Measurements from ENCODE around the gene DNAJC4. TPM values are rescaled to one million over a fixed set of nuclear protein-coding genes. Genes with fewer than 3 reads are reported as not detected.
A peak's percentile ranks its signal among the peaks of the same experiment; 100 is the strongest.

DNAJC4 gene
- total RNA-seq, 2 experiments from 2014 or later = 39.5 to 40.5 TPM

DNA sequence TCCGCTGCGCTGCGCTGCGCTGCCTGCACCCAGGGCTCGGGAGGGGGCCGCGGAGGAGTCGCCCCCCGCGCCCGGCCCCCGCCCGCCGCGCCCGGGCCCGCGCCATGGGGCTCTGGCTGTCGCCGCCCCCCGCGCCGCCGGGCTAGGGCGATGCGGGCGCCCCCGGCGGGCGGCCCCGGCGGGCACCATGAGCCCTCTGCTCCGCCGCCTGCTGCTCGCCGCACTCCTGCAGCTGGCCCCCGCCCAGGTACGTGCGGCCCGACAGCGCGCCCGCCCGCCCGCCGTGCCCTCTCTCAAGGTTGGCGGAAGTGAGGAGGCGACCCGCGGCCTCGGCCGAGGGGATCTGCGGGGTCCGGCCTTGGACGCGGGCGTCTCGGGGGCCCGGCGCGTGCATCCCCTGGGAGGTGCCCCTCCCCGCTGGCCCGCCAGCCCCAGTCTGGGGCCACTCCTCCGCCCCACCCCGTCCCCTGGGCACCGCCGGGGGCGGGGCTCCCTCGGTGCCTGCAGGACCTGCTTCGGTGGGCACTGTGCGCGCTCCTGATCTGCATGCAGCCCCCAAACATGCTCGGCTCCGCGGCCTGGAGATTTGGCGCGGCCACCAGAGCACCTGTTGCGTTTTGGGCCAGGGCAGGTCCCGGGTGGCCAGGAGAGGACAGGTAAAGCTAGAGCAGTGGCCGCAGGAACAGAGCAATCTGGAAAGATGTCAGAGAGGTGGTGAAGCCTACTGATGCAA is 4.5 kb downstream of the DNAJC4 start:
- peak; percentile 49 for DNase-seq
- Mint-ChIP-seq H3K9me3 (no peaks in the 10 kb centered on the region), H3K36me3 (ENCODE audit: low read depth) (peaks cover 13% of the 10 kb centered on the region), H3K4me3 (peak overlapping the region; percentile 83), H3K4me1 (peaks cover 58% of the 10 kb centered on the region), H3K27ac (peak overlapping the region; percentile 73), H3K27me3 (no peaks in the 10 kb centered on the region)
- CTCF ChIA-PET = interaction anchor here (0.6 to 2.0 kb wide), 4 partner anchors 67 to 777 kb away, joined by 3 to 5 read pairs (median 4); no protein-coding TSS in a partner anchor
- POLR2A ChIA-PET = interaction anchor here (0.6 kb wide), 1 partner anchor 34 kb away, joined by 3 read pairs; no protein-coding TSS in a partner anchor

DNA sequence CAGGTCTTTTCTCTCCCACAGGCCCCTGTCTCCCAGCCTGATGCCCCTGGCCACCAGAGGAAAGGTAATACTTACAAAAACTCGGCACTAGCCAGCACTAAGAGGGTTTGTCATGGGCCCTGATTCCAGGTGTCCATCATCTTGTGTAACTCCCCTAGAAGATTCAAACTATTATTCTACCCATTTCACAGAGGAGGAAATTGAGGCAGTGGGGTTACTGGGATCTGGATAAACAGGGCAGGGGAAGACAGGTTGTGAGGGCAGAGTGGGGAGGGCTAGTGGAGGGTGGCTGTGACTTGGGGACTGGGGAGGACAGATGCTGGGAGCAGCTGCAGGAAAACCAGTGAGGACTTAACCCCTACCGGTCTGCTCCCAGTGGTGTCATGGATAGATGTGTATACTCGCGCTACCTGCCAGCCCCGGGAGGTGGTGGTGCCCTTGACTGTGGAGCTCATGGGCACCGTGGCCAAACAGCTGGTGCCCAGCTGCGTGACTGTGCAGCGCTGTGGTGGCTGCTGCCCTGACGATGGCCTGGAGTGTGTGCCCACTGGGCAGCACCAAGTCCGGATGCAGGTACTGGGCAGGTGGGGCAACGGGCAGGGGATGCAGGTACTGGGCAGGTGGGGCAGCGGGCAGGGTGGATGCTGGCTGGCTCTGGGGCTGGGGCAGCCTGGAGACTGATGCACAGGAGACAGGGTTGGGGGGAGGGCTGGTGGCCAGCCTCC is 5.3 kb downstream of the DNAJC4 start:
- H3K36me3 Mint-ChIP-seq (ENCODE audit: low read depth) = peaks cover 14% of the 10 kb centered on the region
- no peaks in the 10 kb centered on the region for H3K9me3 Mint-ChIP-seq
- H3K27ac Mint-ChIP-seq = peak overlapping the region; percentile 73
- peak overlapping the region; percentile 83 for H3K4me3 Mint-ChIP-seq
- H3K27me3 Mint-ChIP-seq = no peaks in the 10 kb centered on the region
- peaks cover 59% of the 10 kb centered on the region for H3K4me1 Mint-ChIP-seq
- POLR2A ChIA-PET = interaction anchor here (0.6 kb wide), 1 partner anchor 33 kb away, joined by 3 read pairs; no protein-coding TSS in a partner anchor
- DNase-seq = no peak
- CTCF ChIA-PET = interaction anchor here (0.6 to 2.0 kb wide), 7 partner anchors 9 to 776 kb away, joined by 3 to 5 read pairs (median 4); no protein-coding TSS in a partner anchor

DNA sequence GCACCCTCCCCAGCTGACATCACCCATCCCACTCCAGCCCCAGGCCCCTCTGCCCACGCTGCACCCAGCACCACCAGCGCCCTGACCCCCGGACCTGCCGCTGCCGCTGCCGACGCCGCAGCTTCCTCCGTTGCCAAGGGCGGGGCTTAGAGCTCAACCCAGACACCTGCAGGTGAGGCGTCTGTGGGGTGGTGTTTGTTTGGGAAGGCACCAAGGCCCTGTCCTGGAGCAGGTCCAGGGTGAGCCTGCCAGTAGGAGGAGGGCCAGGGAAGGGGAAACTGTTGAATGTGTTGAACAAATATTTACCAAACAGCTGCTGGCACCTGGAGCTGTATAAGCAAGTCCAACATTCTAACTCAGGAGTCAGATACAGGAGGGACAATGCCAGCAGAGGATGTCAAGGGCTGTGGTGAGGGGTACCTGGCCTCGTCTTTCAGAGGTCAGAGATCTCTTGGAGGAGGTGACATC is 7.2 kb downstream of the DNAJC4 start:
- DNase-seq = no peak
- Mint-ChIP-seq H3K27ac (peak overlapping the region; percentile 36), H3K4me1 (peaks cover 54% of the 10 kb centered on the region), H3K36me3 (ENCODE audit: low read depth) (peaks cover 14% of the 10 kb centered on the region), H3K9me3 (no peaks in the 10 kb centered on the region), H3K4me3 (no peak overlapping the region), H3K27me3 (no peaks in the 10 kb centered on the region)
- CTCF ChIA-PET = interaction anchor here (0.6 to 2.2 kb wide), 10 partner anchors 9 to 66 kb away, joined by 3 to 6 read pairs (median 3); partner anchors contain the start of genes NUDT22, PPP1R14B and TRPT1
- POLR2A ChIA-PET = no interaction called here

DNA sequence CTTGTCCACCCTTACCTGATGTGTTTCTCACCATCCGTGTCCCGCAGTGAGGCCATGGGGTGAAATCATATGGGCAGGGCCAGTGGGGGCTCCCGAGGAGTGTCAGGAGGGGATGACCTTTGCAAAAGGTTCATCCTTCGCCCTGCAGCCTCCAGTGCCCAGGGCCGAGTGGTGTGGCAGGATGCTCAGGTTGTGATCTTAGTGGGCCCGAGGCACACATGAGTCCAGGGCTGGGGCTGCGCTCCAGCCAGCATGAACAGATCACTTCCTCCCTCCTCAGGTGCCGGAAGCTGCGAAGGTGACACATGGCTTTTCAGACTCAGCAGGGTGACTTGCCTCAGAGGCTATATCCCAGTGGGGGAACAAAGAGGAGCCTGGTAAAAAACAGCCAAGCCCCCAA is 7.7 kb downstream of the DNAJC4 start:
- H3K27me3 Mint-ChIP-seq = no peaks in the 10 kb centered on the region
- no peak overlapping the region for H3K27ac Mint-ChIP-seq
- ChIA-PET CTCF (interaction anchor here (0.9 to 2.2 kb wide), 7 partner anchors 9 to 47 kb away, joined by 3 to 7 read pairs (median 4); partner anchors contain the start of genes PLCB3 and PPP1R14B), POLR2A (no interaction called here)
- H3K4me3 Mint-ChIP-seq = no peak overlapping the region
- H3K36me3 Mint-ChIP-seq (ENCODE audit: low read depth) = peaks cover 14% of the 10 kb centered on the region
- H3K4me1 Mint-ChIP-seq = peaks cover 53% of the 10 kb centered on the region
- DNase-seq = no peak
- no peaks in the 10 kb centered on the region for H3K9me3 Mint-ChIP-seq

DNA sequence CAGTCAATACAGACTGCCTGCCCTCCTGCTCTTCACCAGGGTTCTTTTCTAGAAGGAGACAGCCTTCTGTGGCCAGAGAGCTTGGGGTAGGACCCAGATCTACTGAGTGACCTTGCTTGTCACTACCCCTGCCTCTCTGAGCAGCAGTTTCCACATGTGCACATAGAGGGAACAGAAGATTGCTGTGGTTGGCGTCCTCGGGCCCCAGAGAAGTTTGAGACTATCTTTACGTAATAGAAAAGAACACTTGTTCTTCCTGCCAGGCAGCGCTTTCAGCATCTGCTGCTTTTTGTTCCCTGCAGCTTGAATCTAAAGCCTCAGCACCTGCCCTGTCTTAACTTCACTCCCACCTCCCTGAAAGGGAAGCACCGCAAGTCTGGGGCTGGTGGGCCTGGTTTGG is 8.7 kb downstream of the DNAJC4 start:
- peaks cover 58% of the 10 kb centered on the region for H3K4me1 Mint-ChIP-seq
- no peak overlapping the region for H3K4me3 Mint-ChIP-seq
- CTCF ChIA-PET = interaction anchor here (0.6 to 2.2 kb wide), 5 partner anchors 8 to 93 kb away, joined by 3 to 7 read pairs (median 4); partner anchors contain the start of genes PLCB3 and PPP1R14B

DNA sequence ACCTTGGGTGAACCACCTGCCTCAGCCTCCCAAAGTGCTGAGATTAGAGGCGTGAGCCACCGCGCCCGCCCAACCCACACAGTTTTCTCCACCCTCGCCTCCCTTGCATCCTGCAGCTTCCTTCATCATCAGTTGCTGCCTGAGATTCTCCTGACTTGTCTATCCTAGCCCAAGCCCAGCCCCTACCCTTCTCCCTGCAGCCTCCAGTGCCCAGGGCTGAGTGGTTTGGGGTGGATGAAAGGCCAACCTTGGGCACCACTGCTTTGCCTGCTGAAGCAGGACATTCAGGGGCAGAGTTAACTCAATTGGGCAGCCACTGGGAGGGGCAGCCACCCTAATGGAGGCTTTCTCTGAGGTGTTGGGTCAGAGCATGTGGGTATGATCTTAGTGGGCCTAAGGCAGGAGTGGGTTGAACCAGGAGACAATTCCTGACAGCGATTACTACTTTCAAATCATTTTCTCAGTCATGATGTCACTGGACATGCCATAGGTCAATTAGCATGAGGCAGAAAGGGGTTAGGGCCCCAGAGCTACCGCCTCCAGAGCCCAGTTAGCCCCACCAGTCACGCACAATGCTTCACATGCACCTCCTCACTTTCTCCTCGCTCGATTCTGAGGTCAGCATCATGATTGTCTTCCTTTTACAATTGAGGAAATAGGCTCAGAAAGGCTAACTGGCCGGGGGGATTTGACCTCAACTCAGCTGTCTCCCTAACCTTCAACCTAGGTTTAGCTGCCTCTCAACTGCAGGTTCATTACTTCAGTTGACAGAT is 9.5 kb downstream of the DNAJC4 start:
- POLR2A ChIA-PET = no interaction called here
- H3K4me3 Mint-ChIP-seq = peak overlapping the region; percentile 88
- peaks cover 62% of the 10 kb centered on the region for H3K4me1 Mint-ChIP-seq
- H3K36me3 Mint-ChIP-seq (ENCODE audit: low read depth) = peaks cover 23% of the 10 kb centered on the region
- no peaks in the 10 kb centered on the region for H3K27me3 Mint-ChIP-seq
- no peak for DNase-seq
- H3K27ac Mint-ChIP-seq = peak overlapping the region; percentile 96
- no peaks in the 10 kb centered on the region for H3K9me3 Mint-ChIP-seq
- CTCF ChIA-PET = interaction anchor here (1.0 to 1.6 kb wide), 3 partner anchors 12 to 92 kb away, joined by 3 to 7 read pairs (median 4); partner anchors contain the start of gene PLCB3

More for the DNA sequence above, 8.7 kb downstream of the DNAJC4 start:
- Mint-ChIP-seq H3K9me3 (no peaks in the 10 kb centered on the region), H3K36me3 (ENCODE audit: low read depth) (peaks cover 23% of the 10 kb centered on the region), H3K27me3 (no peaks in the 10 kb centered on the region), H3K27ac (peak overlapping the region; percentile 13)
- DNase-seq = no peak
- POLR2A ChIA-PET = no interaction called here

DNA sequence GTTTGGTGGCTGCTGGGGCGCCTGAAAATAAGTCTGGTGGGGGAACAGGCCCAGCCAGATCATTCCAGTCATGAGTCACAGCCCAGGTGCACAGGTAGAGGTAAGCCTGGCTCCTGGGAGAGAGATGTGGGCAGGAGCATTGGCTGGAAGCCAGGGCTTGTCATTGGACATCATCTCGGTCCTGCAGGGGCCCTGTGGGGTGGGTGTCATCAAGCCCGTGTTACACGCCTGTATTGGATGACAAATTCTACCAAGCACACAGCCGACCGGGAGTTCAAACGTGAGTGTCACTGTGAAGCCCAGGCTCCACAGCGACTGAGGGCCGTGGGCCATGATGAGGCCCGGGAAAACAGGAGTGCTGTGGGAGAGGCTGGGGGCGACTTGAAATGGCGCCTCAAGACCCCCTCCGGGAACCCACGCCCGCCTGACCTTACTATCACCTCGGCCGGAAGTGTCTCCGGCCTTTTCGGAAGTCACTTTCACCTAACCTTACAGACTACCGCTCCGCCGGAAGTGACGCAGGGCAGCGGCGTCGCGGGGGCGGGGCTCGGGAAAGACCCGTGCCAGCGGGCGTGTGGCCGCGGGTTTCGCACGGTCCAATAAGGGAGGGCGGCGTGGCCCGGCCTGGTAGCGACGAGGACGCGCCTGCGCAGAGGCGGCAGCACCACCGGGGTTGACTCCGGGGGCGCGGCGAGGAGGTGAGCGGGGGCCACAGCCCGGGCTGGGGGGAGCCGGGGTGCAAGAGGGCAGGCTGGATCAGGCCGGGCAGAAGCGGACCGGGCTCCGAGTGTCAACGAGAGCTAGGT is 10.3 kb downstream of the DNAJC4 start, which contains the start of gene FKBP2:
Gene FKBP2 (plus strand): TSS at position 661 of the 806 bp plus-strand sequence. CDS start 1,293 bp downstream, outside the sequence.
- Mint-ChIP-seq H3K9me3 (no peaks in the 10 kb centered on the region), H3K36me3 (ENCODE audit: low read depth) (peaks cover 20% of the 10 kb centered on the region), H3K4me1 (peaks cover 59% of the 10 kb centered on the region), H3K4me3 (peak within 1 kb of the TSS; percentile 88), H3K27me3 (no peaks in the 10 kb centered on the region), H3K27ac (peak within 1 kb of the TSS; percentile 96)
- ChIA-PET CTCF (interaction anchor here (0.7 to 1.2 kb wide), 7 partner anchors 10 to 64 kb away, joined by 3 to 20 read pairs (median 4); partner anchors contain the start of gene PLCB3), POLR2A (interaction anchor here (0.5 to 0.7 kb wide), 2 partner anchors 8 to 14 kb away, joined by 3 read pairs; no protein-coding TSS in a partner anchor)
- DNase-seq = peak; percentile 97

DNA sequence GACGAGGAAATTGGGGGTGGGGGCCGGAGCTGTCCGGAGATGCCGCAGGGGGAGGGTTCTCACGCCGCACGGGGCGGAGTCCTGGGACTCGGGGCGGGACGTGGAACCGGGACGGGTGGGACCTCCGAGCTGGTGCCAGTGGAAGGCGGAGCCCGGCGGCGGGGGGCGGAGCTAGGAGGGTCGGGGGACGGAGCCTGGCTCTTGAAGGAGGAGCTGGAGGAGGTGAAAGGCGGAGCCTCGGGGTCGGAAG is 10.8 kb downstream of the DNAJC4 start:
- ChIA-PET POLR2A (interaction anchor here (0.5 to 0.7 kb wide), 2 partner anchors 8 to 15 kb away, joined by 3 read pairs; no protein-coding TSS in a partner anchor), CTCF (interaction anchor here (0.7 to 1.1 kb wide), 7 partner anchors 10 to 76 kb away, joined by 3 to 20 read pairs (median 4); partner anchors contain the start of genes PLCB3, PRDX5 and TRMT112)
- Mint-ChIP-seq H3K27ac (peak overlapping the region; percentile 96), H3K4me3 (peak overlapping the region; percentile 88), H3K27me3 (no peaks in the 10 kb centered on the region), H3K4me1 (peaks cover 54% of the 10 kb centered on the region), H3K36me3 (ENCODE audit: low read depth) (peaks cover 20% of the 10 kb centered on the region), H3K9me3 (no peaks in the 10 kb centered on the region)
- DNase-seq = peak; percentile 99

DNA sequence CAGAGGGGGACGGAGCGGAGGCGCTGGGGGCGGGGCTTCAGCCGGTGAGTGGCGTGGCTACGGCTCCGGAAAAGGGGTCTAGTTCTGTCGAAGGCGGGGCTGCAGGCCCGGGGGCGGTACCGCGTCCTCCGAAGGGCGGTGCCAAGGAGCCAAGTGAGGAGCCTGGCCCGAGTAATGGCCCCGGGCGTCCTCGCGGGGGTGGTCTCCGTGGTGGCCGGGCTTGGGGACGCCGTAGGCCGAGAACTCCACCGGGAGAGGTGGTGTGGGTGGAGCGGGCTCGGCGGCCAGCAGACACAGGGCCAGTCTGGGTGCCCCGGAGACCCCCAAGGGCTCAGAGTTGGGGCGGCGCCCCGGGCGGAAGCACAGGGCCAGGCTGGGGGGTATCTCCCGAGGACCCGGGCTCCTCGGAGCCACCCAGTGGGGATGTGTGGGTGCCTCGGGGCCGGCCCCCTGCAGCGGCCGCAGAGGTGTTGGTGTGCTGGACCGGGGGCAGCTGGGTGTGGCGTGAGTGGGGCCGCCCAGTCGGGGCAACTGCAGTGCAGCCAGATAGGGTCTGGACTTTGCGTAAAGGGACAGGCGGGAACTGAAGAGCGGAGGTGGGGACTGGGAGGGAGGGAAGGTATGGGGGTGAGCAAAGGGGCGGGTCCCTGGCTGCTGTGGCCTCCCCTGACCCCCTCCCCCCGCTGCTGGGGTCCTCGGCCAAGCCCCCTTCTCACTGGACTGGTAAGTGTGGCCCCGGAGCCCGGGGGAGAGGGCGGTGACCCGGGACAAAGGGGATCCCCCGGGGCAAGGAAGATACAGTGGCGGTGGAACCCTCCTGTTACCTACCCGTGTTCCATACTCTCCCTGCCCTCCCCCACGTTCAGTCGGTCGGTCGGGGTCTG is 11.4 kb downstream of the DNAJC4 start:
- CTCF ChIA-PET = interaction anchor here (0.7 to 11.3 kb wide), 10 partner anchors 9 to 76 kb away, joined by 3 to 162 read pairs (median 6); partner anchors contain the start of genes CATSPERZ, PLCB3, PRDX5 and TRMT112
- peaks cover 20% of the 10 kb centered on the region for H3K36me3 Mint-ChIP-seq (ENCODE audit: low read depth)
- H3K27ac Mint-ChIP-seq = peak overlapping the region; percentile 96
- H3K4me1 Mint-ChIP-seq = peaks cover 54% of the 10 kb centered on the region
- no peak for DNase-seq
- no peaks in the 10 kb centered on the region for H3K9me3 Mint-ChIP-seq
- POLR2A ChIA-PET = interaction anchor here (0.5 to 0.7 kb wide), 2 partner anchors 9 to 15 kb away, joined by 3 read pairs; no protein-coding TSS in a partner anchor
- H3K4me3 Mint-ChIP-seq = peak overlapping the region; percentile 88
- no peaks in the 10 kb centered on the region for H3K27me3 Mint-ChIP-seq

DNA sequence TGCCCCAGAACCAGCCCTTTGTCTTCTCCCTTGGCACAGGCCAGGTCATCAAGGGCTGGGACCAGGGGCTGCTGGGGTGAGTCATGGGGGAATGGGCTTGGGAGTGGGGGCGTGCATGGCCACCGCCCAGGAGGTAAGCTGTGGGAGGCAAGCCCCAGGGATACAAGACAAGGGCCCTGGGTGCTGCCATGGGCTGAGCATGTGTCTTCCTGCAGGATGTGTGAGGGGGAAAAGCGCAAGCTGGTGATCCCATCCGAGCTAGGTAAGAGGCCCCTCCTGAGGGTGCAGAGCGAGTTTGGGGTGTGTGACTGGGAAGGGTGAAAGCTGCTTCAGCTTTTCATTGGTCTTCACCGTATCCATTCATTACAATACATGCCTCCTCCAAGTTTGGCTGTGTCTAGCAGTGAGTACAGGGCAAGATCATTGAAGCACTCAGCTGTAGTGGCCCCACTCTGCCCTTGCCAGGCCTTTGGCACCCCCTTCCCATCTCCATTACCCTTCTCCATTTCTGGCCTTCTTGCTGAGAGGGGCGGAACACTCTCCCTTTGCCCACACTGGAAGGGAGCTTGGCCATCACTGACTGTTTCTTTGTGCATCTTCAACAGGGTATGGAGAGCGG is 13.0 kb downstream of the DNAJC4 start:
- POLR2A ChIA-PET = no interaction called here
- no peak for DNase-seq
- H3K4me1 Mint-ChIP-seq = peaks cover 54% of the 10 kb centered on the region
- no peaks in the 10 kb centered on the region for H3K27me3 Mint-ChIP-seq
- no peaks in the 10 kb centered on the region for H3K9me3 Mint-ChIP-seq
- CTCF ChIA-PET = interaction anchor here (0.8 to 11.3 kb wide), 9 partner anchors 8 to 59 kb away, joined by 3 to 162 read pairs (median 5); partner anchors contain the start of genes CATSPERZ and PLCB3
- H3K4me3 Mint-ChIP-seq = peak overlapping the region; percentile 88
- H3K36me3 Mint-ChIP-seq (ENCODE audit: low read depth) = peaks cover 11% of the 10 kb centered on the region
- peak overlapping the region; percentile 60 for H3K27ac Mint-ChIP-seq
